ENCODE results near the gene MYPOP. TPM values are rescaled to one million over a fixed set of nuclear protein-coding genes. Genes with fewer than 3 reads are reported as not detected.

Gene MYPOP
- total RNA-seq, 1 donor from 2014 or later, result 1.3 TPM

DNA sequence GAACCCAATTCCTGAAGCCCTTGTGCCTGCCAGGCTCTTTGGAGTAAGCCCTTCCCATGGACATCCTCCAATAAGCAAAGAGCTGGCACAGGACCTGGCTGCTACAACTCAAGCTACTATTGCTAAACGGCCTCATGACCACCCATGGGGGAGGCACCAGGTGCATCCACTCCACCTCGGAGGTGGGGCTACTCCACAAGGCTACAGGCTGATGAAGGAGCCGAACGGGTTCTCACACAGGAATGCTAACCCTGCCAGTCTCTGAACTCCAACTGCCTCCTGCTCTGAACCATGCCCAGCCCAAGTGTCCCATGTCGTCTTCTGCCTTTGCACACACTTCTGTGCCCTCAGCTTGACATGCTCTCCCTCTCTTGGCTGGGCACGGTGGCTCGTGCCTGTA is 49.4 kb downstream of the MYPOP start:
- DNase-seq (ENCODE audit: low read depth), result no peak
- TF ChIP-seq, protein P1, sequence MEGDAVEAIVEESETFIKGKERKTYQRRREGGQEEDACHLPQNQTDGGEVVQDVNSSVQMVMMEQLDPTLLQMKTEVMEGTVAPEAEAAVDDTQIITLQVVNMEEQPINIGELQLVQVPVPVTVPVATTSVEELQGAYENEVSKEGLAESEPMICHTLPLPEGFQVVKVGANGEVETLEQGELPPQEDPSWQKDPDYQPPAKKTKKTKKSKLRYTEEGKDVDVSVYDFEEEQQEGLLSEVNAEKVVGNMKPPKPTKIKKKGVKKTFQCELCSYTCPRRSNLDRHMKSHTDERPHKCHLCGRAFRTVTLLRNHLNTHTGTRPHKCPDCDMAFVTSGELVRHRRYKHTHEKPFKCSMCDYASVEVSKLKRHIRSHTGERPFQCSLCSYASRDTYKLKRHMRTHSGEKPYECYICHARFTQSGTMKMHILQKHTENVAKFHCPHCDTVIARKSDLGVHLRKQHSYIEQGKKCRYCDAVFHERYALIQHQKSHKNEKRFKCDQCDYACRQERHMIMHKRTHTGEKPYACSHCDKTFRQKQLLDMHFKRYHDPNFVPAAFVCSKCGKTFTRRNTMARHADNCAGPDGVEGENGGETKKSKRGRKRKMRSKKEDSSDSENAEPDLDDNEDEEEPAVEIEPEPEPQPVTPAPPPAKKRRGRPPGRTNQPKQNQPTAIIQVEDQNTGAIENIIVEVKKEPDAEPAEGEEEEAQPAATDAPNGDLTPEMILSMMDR (conservative IDR thresholded peaks at IDR 0.05; ENCODE audit: low read depth, low read length), result no peak
- H3K4me3 ChIP-seq (ENCODE audit: low read depth, low read length), result no peak overlapping the region

DNA sequence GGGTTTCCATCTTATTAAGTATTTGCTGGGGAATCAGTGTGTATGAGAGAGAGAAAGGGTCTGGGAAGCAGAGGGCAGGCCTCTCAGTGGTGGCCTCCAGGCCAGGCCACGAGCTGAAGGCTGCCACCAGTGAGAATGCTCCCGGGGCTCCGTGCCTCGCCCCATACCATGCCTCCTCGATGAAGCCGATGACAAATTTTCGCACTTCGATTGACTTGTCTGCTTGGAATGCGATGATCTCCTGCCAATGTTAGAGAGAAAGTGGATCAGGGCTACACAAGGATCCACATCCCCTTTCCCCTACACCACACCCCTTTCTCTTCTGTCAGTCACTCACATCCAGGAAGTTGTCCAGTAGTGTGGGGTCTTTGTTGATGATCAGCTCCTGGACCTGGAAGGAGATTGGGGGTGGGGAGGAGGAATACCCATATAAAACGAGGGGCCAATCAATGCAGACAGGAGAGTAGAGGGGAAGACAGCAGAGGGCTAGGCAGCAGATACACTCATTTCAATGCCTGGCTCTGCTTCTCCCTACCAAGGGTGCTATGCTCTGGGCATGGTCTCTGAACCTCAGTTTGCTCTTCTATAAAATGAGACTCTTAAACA is 50.2 kb downstream of the MYPOP start:
- no peak for DNase-seq (ENCODE audit: low read depth)
- H3K4me3 ChIP-seq (ENCODE audit: low read depth, low read length), result no peak overlapping the region
- TF ChIP-seq, protein P1 (conservative IDR thresholded peaks at IDR 0.05; ENCODE audit: low read depth, low read length), result no peak

DNA sequence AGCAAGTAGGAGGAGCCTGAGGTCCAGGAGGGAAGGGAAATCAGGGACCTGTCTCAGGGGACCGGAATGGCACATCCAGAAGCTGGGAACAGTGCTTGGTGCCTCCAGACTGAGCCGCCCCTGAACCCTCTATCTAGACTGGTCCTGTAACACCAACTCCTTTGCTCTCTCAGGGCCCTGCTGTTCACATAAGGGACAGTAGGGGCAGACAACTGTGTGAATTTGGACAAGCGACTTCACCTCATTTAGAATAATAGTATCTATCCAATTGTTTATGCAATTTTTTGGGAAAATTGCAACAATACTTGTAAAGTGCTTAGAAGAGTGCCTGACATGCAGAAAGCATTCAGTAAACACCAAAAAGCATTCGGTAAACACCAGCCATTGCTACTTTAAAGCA is 53.5 kb downstream of the MYPOP start:
- TF ChIP-seq, protein P1 (conservative IDR thresholded peaks at IDR 0.05; ENCODE audit: low read depth, low read length), result peak; percentile 39
- no peak for DNase-seq (ENCODE audit: low read depth)

DNA sequence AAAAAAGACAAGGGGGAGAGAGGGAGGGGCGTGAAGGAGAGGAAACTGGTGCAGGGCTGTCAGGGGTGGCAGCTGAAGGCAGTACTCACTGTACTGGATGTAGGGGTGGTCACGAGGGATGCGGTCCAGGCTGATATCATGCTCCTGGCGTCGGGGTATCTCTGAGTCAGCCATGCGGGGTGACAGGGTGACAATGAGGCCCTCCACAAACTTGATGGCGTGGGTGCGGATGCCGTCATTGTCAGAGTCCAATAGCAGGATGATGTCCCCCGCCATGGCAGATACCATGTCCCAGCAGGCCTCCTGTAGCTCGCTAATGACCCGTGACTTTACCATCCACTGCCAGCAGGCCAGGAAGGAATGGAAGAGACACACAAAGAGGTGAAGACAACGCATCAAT is 54.8 kb downstream of the MYPOP start:
- TF ChIP-seq, protein P1 (conservative IDR thresholded peaks at IDR 0.05; ENCODE audit: low read depth, low read length), result no peak
- no peak for DNase-seq (ENCODE audit: low read depth)
- no peak overlapping the region for H3K4me3 ChIP-seq (ENCODE audit: low read depth, low read length)

More for the DNA sequence above, 53.5 kb downstream of the MYPOP start:
- H3K4me3 ChIP-seq (ENCODE audit: low read depth, low read length), result no peak overlapping the region

DNA sequence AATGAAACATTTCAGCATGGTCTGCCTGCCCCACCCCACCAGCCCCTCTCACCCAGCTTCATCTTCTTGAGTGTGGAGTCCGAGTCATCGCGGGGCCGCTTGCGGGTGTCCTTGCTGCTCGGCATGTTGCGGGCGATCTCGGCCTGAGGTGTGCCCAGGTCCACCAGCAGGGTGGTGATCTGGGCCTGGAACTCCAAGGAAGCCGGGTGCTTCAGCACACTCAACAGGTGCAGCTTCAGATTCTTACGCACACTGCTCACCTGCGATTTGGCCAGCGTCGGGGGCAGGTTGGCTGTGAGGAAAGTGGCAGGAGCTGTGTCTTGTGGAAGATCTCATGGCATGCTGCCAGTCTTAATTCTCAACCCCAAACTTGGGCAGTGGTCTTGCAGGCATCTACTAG is 60.2 kb downstream of the MYPOP start:
- DNase-seq (ENCODE audit: low read depth), result no peak
- TF ChIP-seq, protein P1 (conservative IDR thresholded peaks at IDR 0.05; ENCODE audit: low read depth, low read length), result no peak
- H3K4me3 ChIP-seq (ENCODE audit: low read depth, low read length), result no peak overlapping the region

Other genes starting within 250 kb of the MYPOP start
- gene GIPR, start 234.4 kb downstream of the MYPOP start, total RNA-seq, result 0.22 and 0.86 TPM in 2 replicates
- gene SNRPD2, start 210.7 kb downstream of the MYPOP start, total RNA-seq, result 331 and 431 TPM in 2 replicates
- 19.3 and 25.2 TPM in 2 replicates for gene QPCTL, start 209.9 kb downstream of the MYPOP start, total RNA-seq
- 6.6 and 11.5 TPM in 2 replicates for gene FBXO46, start 171.7 kb downstream of the MYPOP start, total RNA-seq
- gene MEIOSIN, start 169.2 kb downstream of the MYPOP start, total RNA-seq, result not detected in 2 replicates
- 8.2 and 11.2 TPM in 2 replicates for gene SIX5, start 133.4 kb downstream of the MYPOP start, total RNA-seq
- gene DMPK, start 120.1 kb downstream of the MYPOP start, total RNA-seq, result 10.9 and 21.0 TPM in 2 replicates
- 35.7 and 38.8 TPM in 2 replicates for gene DMWD, start 109.8 kb downstream of the MYPOP start, total RNA-seq
- 0.07 TPM in 1 of 2 replicates, not detected in the other for gene RSPH6A, start 87.3 kb downstream of the MYPOP start, total RNA-seq
- 22.9 and 26.0 TPM in 2 replicates for gene SYMPK, start 39.5 kb downstream of the MYPOP start, total RNA-seq
- gene FOXA3, start 38.3 kb downstream of the MYPOP start, total RNA-seq, result 1.1 and 2.8 TPM in 2 replicates
- 26.8 and 31.2 TPM in 2 replicates for gene IRF2BP1, start 16.5 kb downstream of the MYPOP start, total RNA-seq
- gene NANOS2, start 12.2 kb upstream of the MYPOP start, total RNA-seq, result not detected in 2 replicates
- gene NOVA2, start 71.3 kb upstream of the MYPOP start, total RNA-seq, result not detected in 2 replicates
- 10.1 and 10.8 TPM in 2 replicates for gene CCDC61, start 92.9 kb upstream of the MYPOP start, total RNA-seq
- gene PGLYRP1, start 120.4 kb upstream of the MYPOP start, total RNA-seq, result not detected in 2 replicates
- gene IGFL4, start 138.4 kb upstream of the MYPOP start, total RNA-seq, result not detected in 2 replicates
- not detected in 2 replicates for gene IGFL3, start 222.1 kb upstream of the MYPOP start, total RNA-seq
- gene IGFL2, start 245.6 kb upstream of the MYPOP start, total RNA-seq, result not detected in 2 replicates